ENCODE measurements around the gene MIA. TPM values are rescaled to one million over a fixed set of nuclear protein-coding genes. Genes with fewer than 3 reads are reported as not detected.
A peak's percentile ranks its signal among the peaks of the same experiment; 100 is the strongest.

Gene MIA
- total and polyA plus RNA-seq, 2 of the 8 experiments (the other 6 are each of a cell fraction or from before 2014, with no cell fraction given) = not detected

DNA sequence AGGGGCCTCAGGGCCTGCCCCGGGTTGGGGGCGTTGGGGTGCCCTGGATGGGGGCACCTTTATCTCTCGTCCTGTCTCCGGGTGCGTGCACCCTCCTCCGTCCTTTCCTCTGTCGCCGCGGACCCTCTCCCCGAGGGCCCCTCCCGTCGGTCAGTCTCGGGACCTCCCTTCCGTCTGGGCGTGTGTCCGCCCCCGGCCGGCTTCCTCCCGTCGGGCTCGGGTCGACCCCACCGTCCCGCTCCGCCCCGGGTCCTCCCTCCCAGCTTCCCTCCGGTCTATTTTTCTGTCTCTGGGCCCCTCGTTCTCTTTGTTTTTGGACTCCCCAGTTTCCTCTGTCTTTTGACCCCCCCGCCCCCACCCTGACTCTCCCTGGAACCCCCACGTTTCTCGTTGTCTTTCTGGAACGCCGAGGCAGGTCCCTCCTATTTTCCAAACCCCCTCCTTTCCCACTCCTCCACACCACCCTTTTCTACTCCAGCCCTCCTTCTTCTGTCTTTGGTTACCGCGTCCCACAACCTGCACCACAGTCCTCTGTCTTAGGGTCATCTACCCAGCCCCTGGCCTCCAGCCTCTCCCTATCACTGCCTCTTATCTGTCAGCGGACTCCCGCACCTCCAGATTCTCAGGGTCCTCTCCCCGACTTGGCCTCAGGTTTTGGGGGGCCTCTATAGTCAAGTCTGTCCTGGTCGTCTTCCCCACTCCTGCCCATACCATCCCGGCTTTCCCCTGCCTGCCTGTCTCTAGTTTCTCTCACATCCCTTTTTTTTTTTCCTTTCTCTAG, 24.4 kb downstream of the MIA start:
- Histone ChIP-seq H3K14ac (ENCODE audit: insufficient read length) (no peak overlapping the region), H2AK5ac (ENCODE audit: low read depth, low read length) (peak overlapping the region; percentile 83; the same call in 1 of the 2 replicates), H3K56ac (replicated peaks; ENCODE audit: insufficient read length, low read depth, low read length) (no peak overlapping the region), H2BK15ac (ENCODE audit: low read length) (no peak overlapping the region), H3K27me3 (replicated peaks in 1 of 4; ENCODE audit: control insufficient read depth in 3 of 4, extremely low read depth in 1 of 4, insufficient read depth in 3 of 4, low read length in 3 of 4) (no peaks in the 10 kb centered on the region), H3K4me2 (ENCODE audit: insufficient read depth in 1 of 2, low read depth in 2 of 2, low read length in 2 of 2) (peak overlapping the region; percentile 67 to 91), H3K36me3 (ENCODE audit: control insufficient read depth in 2 of 4, insufficient read depth in 4 of 4, low read length in 3 of 4) (peaks cover 3 to 32% (median 6%) of the 10 kb centered on the region in 4 experiments; a peak in 6 of 8 replicates), H3K23ac (ENCODE audit: insufficient read length) (no peak overlapping the region), H3K23me2 (ENCODE audit: low read depth, low read length) (peaks cover 6% of the 10 kb centered on the region), H3K18ac (ENCODE audit: extremely low read depth, low read length) (peak overlapping the region; percentile 68), H3K4me3 (ENCODE audit: extremely low read depth in 1 of 4, insufficient read depth in 2 of 4, low read depth in 3 of 4, low read length in 4 of 4) (peak overlapping the region; percentile 90 to 99 (median 92)), H3K9me3 (ENCODE audit: insufficient read depth in 2 of 2, low read depth in 1 of 2, low read length in 1 of 2) (no peaks in the 10 kb centered on the region), H3K27ac (ENCODE audit: low read depth, low read length) (peak overlapping the region; percentile 92), H2BK120ac (replicated peaks; ENCODE audit: low read depth, low read length) (no peak overlapping the region), H4K91ac (replicated peaks; ENCODE audit: insufficient read length, low read length) (no peak overlapping the region), H3K9ac (replicated peaks in 1 of 4; ENCODE audit: extremely low read depth in 1 of 4, low read depth in 3 of 4, low read length in 3 of 4) (peak overlapping the region; percentile 79 to 91 (median 88)), H3K79me1 (ENCODE audit: low read depth, low read length) (peaks cover 27% of the 10 kb centered on the region), H2AFZ (ENCODE audit: low read length) (no peak overlapping the region), H3K4me1 (replicated peaks in 1 of 4; ENCODE audit: control insufficient read depth in 3 of 4, insufficient read depth in 4 of 4, low read length in 3 of 4) (peaks cover 0 to 45% (median 24%) of the 10 kb centered on the region in 4 experiments; a peak in 6 of 7 replicates), H4K8ac (ENCODE audit: extremely low read depth, insufficient read depth, low read length) (peak overlapping the region; percentile 92; the same call in 1 of the 2 replicates), H3K79me2 (ENCODE audit: control insufficient read depth in 1 of 2, insufficient read depth in 2 of 2, low read length in 2 of 2) (peaks cover 14 to 54% of the 10 kb centered on the region in 2 experiments), H4K20me1 (replicated peaks in 1 of 2; ENCODE audit: control insufficient read depth in 1 of 2, insufficient read depth in 2 of 2, low read length in 2 of 2) (peaks cover 28 to 38% of the 10 kb centered on the region in 2 experiments), H4K5ac (ENCODE audit: insufficient read length, low read depth, low read length) (peak overlapping the region; percentile 3), H3K4ac (replicated peaks; ENCODE audit: insufficient read length, low read depth, low read length) (no peak overlapping the region), H2BK20ac (ENCODE audit: low read length) (no peak overlapping the region), H2BK5ac (ENCODE audit: low read depth, low read length) (peak overlapping the region; percentile 82; the same call in 1 of the 2 replicates), H2BK12ac (ENCODE audit: low read depth, low read length) (0 out of 2 replicates have a peak overlapping the region, but pooled peaks have one; percentile 39)
- ChIA-PET CTCF (ENCODE audit: partially characterized antibody) (interaction anchor here (0.7 to 1.7 kb wide), 3 partner anchors 10 to 136 kb away, joined by 3 to 4 read pairs (median 3); no protein-coding TSS in a partner anchor), POLR2A (ENCODE audit: partially characterized antibody) (interaction anchor here (0.8 to 15.7 kb wide), 15 partner anchors 8 to 192 kb away, joined by 3 to 241 read pairs (median 9); partner anchors contain the start of genes ACTMAP, COQ8B, ITPKC and MIA)
- 6% methylated on average over 34 of the region's 40 CpGs; no CpG with 5 or more reads in 1 of the 2 experiments for WGBS, 2 experiments (ENCODE audit: extremely low coverage in 1 of 2, insufficient coverage in 1 of 2, insufficient read length in 1 of 2, insufficient replicate concordance in 2 of 2, low coverage in 1 of 2, low lambda C conversion rate in 2 of 2, missing lambda C conversion rate in 1 of 2)
- FAIRE-seq = no peak
- DNase-seq (ENCODE audit: low read depth in 1 of 2, low spot score in 2 of 2) = peak in 1 of 2 experiments; percentile 73
- TF ChIP-seq POLR2AphosphoS5 (IDR thresholded peaks at IDR 0.05; ENCODE audit: low read depth, low read length) (peak; percentile 40; the same call in 1 of the 2 replicates), TCF12 (IDR thresholded peaks at IDR 0.05; ENCODE audit: low read depth, low read length) (no peak), TBP (IDR thresholded peaks at IDR 0.05; ENCODE audit: low read depth, low read length) (no peak), EZH2 (IDR thresholded peaks at IDR 0.05; ENCODE audit: low read depth, low read length, severe bottlenecking) (no peak)

Measured in H1 (cell line).